NCI-H2227 (cell line): ENCODE data around the gene BCL10.

ENCODE experiments used
- DNase-seq: peaks from one replicate; lab custom pipeline; 2025; ENCODE audit not compliant: unreplicated experiment; lab: John Stamatoyannopoulos, UW

BCL10 gene

DNA sequence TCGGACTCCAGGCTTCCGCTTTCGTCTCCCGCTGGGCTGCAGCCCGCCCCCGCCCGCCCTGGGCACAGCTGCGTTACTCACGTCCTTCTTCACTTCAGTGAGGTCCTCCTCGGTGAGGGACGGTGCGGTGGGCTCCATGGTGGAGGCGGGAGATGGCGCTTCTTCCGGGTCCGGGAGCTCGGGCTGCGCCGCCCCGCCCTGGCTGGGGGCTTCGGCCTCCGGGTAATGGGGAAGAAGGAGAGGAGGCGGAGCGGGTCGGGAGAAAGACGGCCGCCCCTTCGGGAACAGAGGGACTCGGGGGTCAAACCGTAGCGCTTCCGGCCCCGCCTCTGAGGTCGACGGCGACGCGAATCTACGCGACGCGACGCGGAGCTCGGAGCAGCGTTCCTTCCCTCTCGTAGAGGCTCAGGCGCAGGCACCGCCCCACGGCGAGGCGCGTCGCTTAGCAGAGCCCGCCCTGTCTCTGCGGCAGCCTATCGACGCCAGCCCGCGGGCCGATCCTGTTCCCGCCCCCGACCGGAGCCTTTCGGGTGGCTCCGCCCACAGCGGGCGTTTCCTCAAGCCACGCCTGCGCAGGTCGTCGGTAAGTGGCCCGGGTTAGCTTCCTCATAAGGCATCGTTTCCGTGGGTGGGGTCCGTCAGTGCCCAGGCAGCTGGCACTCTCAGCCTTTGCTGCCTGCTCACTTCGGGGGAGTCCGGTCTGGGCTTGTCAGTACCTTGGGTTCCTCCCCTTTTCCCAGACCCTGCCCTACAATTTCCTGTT is at the start of gene BCL10:
Gene BCL10 (minus strand): TSS at position 418 of the 763 bp plus-strand sequence. CDS start 280 bp downstream, at position 138.
- peak; percentile 99 for DNase-seq

GRCh38 chr1:85325920-85326319 is 49.5 kb upstream of the BCL10 start:
- DNase-seq: no peak

DNA sequence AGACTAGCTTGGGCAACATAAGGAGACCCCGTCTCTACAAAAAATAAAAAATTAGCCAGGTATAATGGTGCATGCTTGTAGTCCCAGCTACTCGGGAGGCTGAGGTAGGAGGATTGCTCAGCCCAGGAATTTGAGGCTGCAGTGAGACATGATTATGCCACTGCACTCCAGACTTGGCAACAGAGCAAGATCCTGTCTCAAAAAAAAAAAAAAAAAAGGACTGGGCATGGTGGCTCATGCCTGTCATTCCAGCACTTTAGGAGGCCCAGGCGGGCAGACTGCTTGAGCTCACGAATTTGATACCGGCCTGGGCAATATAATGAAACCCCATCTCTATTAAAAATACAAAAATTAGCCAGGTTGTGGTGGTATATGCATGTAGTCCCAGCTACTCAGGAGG is 47.3 kb upstream of the BCL10 start:
- DNase-seq: no peak

DNA sequence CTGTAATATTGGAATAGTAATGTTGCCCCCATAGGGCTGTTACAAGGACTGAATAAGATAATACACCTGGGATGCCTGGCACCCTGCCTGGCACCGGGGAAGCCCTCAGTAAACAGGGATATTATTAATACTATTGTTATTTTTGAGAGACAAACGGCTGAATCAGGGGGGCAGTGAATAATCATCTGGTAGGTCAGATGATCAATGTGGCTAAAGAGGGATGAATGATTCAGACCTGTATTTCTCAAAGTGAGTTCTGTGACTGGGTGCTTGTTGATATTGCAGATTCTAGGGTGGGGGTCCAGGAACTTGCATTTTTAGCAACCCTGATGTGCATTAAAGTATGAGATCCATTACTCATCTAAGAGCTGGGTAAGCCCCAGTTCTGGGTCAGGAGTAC is 46.2 kb upstream of the BCL10 start:
- no peak for DNase-seq

DNA sequence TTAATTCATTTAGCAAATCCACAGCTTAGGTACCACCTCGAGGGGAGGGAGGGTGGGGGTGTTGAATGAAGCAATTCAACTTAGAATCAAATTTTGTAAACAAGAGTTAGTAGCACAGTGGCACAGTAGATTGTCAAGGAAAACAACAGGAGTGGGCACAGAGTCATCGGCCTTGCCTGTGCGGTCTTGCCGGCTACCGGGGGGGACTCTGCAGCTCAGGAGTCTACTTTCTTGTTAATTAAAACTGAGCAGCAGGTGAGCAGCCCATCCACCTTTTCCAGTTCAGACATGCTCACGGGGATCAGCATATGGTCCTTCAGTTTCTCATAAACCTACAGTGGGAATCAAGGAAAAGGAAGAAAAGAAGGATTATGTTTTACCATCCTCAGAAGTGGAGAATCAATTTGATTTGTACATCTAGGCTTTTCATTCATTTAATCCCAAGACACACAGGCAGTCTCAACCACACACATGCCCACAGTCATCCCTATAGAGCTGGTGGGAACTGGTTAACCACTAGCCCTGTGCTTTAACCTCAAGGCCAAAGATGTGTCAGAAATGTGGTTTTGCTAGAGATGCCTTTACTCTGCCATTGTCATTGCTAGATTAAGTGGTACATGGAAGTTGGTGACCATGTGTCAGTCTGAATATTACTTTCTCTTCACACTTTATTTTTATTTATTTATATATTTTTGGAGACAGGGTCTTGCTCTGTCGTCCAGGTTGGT is 45.0 kb upstream of the BCL10 start:
- no peak for DNase-seq

- DNase-seq: no peak
Measured at GRCh38 chr1:85320371-85321131, 44.1 kb upstream of the BCL10 start.

- DNase-seq: no peak
Measured at GRCh38 chr1:85319931-85320330, 43.5 kb upstream of the BCL10 start.

GRCh38 chr1:85319491-85319890 is 43.1 kb upstream of the BCL10 start:
- no peak for DNase-seq

DNA sequence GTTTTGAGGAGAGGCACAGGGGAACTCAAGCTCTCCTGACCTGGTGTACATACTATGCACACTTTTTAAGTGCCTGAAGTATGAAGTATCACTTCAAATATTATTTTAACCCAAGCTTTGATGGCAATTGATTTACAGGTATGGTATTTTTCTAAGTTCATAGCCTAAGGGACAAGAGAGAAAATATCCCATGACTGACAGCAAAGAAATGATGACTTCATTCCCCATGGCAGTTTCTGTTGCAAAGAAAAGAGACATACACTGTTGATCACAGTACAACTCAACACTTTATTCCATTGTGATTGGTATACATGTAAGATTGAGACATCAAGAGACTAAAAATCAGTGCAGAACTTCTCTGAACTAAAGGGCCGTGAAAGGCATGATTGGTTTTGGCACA is 41.8 kb upstream of the BCL10 start:
- DNase-seq: no peak

DNA sequence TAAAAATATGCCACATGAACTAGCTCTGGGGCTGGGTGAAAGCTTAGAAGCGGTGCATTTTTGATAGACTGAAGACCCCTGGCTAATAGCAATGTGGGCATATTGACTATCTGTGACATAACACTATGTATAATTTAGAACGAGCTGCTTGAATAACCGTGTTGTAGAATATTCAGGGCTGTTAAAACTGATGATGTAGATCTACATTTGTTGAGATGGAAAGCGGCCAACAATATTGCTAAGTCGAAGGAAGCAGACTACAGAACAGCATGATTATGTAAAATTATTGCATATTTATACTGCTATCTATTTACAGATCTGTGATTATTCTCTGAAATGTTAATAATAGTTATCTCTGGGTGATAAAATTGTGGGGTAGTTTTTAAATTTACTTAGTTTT is 41.1 kb upstream of the BCL10 start:
- DNase-seq: no peak

DNA sequence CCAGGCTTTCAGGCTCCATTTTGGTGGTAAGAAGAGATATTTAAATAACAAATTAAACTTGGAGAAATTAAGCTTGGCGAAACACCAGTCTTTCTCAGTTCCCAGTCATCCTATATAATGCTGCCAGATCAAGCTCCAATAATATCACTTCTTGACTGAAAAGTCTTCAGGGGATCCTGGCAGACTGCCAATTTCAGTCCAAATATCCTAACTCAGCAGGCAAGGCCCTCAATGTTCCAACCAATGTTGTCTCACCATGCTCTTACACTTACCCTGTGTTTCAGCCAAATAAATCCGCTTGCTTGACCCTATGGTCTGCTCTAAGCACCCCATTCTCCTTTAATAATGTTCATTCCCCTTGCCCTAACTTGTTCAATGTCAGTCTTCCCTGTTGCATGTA is 39.9 kb upstream of the BCL10 start:
- no peak for DNase-seq

GRCh38 chr1:85315789-85316188 is 39.4 kb upstream of the BCL10 start:
- no peak for DNase-seq

GRCh38 chr1:85314726-85315125 is 38.3 kb upstream of the BCL10 start:
- DNase-seq: no peak

DNA sequence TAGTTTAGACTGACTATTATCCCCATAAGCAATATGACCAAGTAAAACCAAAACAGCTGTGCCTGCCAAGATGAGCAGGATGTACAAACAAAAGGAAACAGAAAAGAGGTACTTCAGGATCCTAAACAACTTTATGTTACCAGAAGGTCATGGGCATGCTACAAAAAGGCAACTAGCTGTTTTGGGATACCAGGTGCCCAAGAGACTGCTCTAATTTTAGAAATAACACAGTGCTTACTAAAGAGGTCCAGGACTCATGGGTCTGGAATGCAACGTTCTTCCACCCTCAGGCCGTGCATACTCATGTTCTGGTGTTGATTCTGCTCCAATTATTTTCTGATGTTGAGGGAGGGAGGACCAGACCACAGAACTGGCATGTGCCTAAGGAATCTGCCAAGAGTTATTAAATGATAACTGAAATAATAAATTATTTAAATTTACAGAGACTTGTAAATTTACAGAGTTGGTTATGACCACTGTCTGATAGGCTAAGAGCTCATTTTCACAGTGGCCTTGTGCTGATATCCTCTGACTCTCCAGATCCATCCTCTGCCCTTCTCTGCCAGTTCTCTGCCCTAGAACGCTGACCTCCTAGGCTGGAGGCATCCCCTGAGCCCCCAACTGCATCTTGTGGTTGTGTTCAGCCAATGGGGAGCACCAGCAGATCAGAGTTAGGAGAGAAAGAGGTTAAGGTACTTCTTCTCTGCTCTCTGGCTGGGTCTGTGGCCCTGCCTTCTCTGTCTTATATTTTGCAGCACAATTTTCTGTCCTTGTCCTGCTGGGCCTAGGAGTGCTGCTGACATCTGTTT is 37.7 kb upstream of the BCL10 start:
- no peak for DNase-seq

GRCh38 chr1:85311818-85312217 is 35.4 kb upstream of the BCL10 start:
- DNase-seq: no peak

DNA sequence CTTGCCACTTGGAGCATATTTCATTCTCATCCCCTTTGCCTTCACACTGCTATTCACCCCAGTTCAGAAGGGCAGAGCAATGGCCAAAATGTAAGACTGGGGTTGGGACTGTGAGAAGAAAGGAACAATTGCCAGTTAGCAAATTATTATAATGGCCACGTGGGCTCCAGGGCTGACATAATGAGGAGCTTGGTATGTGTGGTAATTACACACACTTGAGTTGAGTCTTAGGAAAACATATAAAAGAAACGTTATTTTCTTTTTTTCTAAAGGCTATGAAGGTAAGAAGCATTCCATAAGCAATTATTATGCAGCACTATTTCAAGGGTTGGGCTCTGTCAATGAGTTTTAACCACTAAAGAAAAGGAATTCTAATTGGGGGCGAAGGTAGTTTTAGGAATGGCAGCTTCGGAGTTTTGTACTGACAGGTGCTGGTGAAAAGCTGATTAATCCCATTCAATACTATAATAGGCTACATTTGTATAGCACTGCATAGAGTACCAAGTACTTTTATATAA is 32.5 kb upstream of the BCL10 start:
- DNase-seq: no peak

GRCh38 chr1:85307987-85308832 is 31.8 kb upstream of the BCL10 start:
- peak; percentile 79 for DNase-seq

GRCh38 chr1:85306236-85306635 is 29.8 kb upstream of the BCL10 start:
- DNase-seq: no peak

DNA sequence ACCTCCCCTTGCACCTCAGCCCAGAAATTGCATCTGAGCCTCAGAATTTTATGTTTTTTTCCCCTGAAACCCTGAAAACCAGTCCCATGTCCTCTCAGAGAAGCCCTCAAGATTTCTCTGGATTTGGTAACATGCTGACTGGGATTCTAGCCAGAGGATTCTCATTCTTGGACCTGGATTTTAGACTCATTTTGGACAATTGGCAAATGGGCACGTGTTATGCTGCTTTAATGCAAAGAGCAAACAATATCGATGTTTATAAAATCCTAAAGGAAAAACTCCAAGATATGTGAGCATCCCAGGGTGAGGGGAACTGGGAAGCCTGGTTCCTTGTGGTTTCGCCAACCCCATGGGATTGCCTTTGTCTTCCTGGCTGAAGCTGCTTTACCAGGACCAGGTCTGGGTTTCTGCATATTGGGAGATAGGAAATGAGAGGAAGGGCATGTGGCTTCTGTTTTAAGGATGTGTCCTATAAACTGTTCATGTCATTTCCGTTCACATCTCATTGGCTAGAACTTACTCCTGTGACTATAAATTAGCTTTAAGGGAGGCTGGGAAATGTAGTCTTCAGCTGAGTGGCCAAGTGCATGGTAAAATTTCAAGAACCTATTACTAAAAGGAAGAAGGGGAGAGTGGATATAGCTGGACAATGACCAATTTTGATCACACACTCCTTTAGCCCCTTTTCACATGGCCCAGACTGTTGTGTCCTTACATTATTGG is 27.2 kb upstream of the BCL10 start:
- no peak for DNase-seq
